Sigmoid colon (tissue), 4 donors: ENCODE measurements around the gene LDLRAD4.

ENCODE experiments used
- EP300 ChIP-seq, 4 donors: sonication (generic); formaldehyde crosslinking; IDR thresholded peaks; one replicate each; pipeline ENCODE4 v1.6.1; 2017; ENCODE audit warnings: antibody characterized with exemption in 4 of 4
- POLR2A ChIP-seq, 2 donors: fragments of 450-650 bp; IDR thresholded peaks; one replicate each; pipeline ENCODE4 v1.6.1; 2016; ENCODE audit warnings: antibody characterized with exemption in 2 of 2, mild to moderate bottlenecking in 2 of 2, moderate library complexity in 2 of 2
- POLR2AphosphoS5 ChIP-seq, 4 donors: sonication (generic); formaldehyde crosslinking; IDR thresholded peaks; one replicate each; pipeline ENCODE4 v1.6.1; 2017; ENCODE audit warnings: antibody characterized with exemption in 4 of 4
- TF ChIP-seq, protein P1 (sequence below), 4 experiments: fragments of 450-650 bp in 3 of 4; fragments of 200-600 bp in 1 of 4; IDR thresholded peaks; one replicate each; pipeline ENCODE4 v1.5.1; 2016 to 2019; ENCODE audit warnings: antibody characterized with exemption in 4 of 4, mild to moderate bottlenecking in 3 of 4, moderate library complexity in 2 of 4

DNA sequence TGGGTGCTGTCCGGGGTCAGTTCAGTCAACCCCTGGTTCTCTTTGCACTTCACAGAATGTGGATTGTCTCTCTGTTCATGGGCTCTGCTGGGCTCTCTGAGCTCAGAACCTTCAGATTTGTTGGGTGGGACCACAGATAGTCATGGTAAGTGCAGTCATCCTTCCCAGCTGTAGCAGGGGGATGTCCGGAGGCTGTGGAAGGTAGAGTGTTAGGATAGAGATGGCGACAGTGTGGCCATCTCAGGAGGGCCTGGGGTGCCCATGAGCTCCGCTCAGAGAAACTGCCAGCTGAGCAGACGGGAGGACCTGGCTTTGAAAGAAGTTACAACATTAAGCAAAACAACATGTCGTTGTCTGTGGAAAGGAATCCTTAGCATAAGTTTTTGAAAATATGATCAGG is 358.0 kb downstream of the LDLRAD4 start:
- TF ChIP-seq, protein P1, sequence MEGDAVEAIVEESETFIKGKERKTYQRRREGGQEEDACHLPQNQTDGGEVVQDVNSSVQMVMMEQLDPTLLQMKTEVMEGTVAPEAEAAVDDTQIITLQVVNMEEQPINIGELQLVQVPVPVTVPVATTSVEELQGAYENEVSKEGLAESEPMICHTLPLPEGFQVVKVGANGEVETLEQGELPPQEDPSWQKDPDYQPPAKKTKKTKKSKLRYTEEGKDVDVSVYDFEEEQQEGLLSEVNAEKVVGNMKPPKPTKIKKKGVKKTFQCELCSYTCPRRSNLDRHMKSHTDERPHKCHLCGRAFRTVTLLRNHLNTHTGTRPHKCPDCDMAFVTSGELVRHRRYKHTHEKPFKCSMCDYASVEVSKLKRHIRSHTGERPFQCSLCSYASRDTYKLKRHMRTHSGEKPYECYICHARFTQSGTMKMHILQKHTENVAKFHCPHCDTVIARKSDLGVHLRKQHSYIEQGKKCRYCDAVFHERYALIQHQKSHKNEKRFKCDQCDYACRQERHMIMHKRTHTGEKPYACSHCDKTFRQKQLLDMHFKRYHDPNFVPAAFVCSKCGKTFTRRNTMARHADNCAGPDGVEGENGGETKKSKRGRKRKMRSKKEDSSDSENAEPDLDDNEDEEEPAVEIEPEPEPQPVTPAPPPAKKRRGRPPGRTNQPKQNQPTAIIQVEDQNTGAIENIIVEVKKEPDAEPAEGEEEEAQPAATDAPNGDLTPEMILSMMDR (IDR thresholded peaks at IDR 0.05), result no peak
- TF ChIP-seq POLR2A (IDR thresholded peaks at IDR 0.05) (no peak), POLR2AphosphoS5 (IDR thresholded peaks at IDR 0.05) (no peak), EP300 (IDR thresholded peaks at IDR 0.05) (no peak)
